ENCODE measurements around the gene AMER2.

DNA sequence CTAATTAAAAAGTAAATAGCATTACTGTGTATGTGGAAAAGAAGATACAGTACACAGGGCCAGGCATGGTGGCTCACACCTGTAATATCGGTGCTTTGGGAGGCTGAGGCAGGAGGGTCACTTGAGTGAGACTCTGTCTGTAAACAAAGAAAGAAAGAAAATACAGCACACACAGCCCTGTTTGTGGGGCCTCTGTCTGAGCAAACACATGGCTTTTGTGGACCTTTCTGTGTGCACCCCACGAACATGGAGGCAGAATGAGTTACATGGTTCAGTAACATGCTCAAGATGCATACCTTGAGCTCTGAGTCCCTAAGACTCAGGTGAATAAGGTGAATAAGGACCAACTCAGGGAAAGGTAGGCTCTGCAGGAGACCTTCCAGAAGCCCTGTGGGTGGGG is 20.0 kb upstream of the AMER2 start:
- no peak for TF ChIP-seq CTCF (conservative IDR thresholded peaks at IDR 0.05; ENCODE audit: low read depth in 2 of 2)
- no peak for TF ChIP-seq POLR2AphosphoS5 (IDR thresholded peaks at IDR 0.05; ENCODE audit: low read depth)
- no peak for TF ChIP-seq REST (IDR thresholded peaks at IDR 0.05; ENCODE audit: unreplicated experiment)
- TF ChIP-seq, protein P1, sequence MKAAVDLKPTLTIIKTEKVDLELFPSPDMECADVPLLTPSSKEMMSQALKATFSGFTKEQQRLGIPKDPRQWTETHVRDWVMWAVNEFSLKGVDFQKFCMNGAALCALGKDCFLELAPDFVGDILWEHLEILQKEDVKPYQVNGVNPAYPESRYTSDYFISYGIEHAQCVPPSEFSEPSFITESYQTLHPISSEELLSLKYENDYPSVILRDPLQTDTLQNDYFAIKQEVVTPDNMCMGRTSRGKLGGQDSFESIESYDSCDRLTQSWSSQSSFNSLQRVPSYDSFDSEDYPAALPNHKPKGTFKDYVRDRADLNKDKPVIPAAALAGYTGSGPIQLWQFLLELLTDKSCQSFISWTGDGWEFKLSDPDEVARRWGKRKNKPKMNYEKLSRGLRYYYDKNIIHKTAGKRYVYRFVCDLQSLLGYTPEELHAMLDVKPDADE (IDR thresholded peaks at IDR 0.05): no peak
- TF ChIP-seq EZH2 (IDR thresholded peaks at IDR 0.05; ENCODE audit: low read depth, unreplicated experiment): no peak
- no peak for TF ChIP-seq JUNB (IDR thresholded peaks at IDR 0.05; ENCODE audit: unreplicated experiment)
- TF ChIP-seq CREB1 (CRISPR knock-in tag; IDR thresholded peaks at IDR 0.05; ENCODE audit: low read depth): no peak
- no peak for TF ChIP-seq EZH2phosphoT487 (IDR thresholded peaks at IDR 0.05; ENCODE audit: unreplicated experiment)
- no peak for TF ChIP-seq ZNF462 (CRISPR knock-in tag; IDR thresholded peaks at IDR 0.05)
- no peak for TF ChIP-seq ZNF114 (CRISPR knock-in tag; IDR thresholded peaks at IDR 0.05)
- no peak for TF ChIP-seq STAT1 (IDR thresholded peaks at IDR 0.05; ENCODE audit: unreplicated experiment)
- no peak for TF ChIP-seq ZNF331 (CRISPR knock-in tag; IDR thresholded peaks at IDR 0.05; ENCODE audit: low read depth)
- no peak for TF ChIP-seq NANOG (IDR thresholded peaks at IDR 0.05; ENCODE audit: borderline replicate concordance)

Data from GM23338 (cell line).